Ectodermal cell (in vitro differentiated cells): ENCODE results near the gene WIZ.

Source experiments
- H3K27ac ChIP-seq: 2 replicates; pipeline ENCODE4 v1.7.0; 2013; ENCODE audit warnings: mild to moderate bottlenecking, low read depth, low read length; ENCODE audit not compliant: insufficient read depth, poor library complexity, severe bottlenecking
- H3K27me3 ChIP-seq: 2 replicates; pipeline ENCODE4 v1.7.0; 2013; ENCODE audit warnings: mild to moderate bottlenecking, low read length; ENCODE audit not compliant: insufficient read depth, control insufficient read depth, poor library complexity, severe bottlenecking
- H3K36me3 ChIP-seq: one replicate; pipeline ENCODE4 v1.7.0; 2013; ENCODE audit warnings: low read length; ENCODE audit not compliant: control insufficient read depth, insufficient read depth
- H3K4me1 ChIP-seq: one replicate; pipeline ENCODE4 v1.7.0; 2013; ENCODE audit warnings: low read length; ENCODE audit not compliant: control insufficient read depth, insufficient read depth
- H3K4me3 ChIP-seq: 2 replicates; pipeline ENCODE4 v1.7.0; 2013; ENCODE audit warnings: low read depth, low read length, control low read depth; ENCODE audit not compliant: insufficient read depth
- H3K9me3 ChIP-seq: 2 replicates; pipeline ENCODE4 v1.7.0; 2013; ENCODE audit warnings: mild to moderate bottlenecking, low read length, moderate library complexity; ENCODE audit not compliant: control insufficient read depth
- WGBS, 2 experiments: methylation state at CpG; one replicate each; pipeline ENCODE4 v1.1.7; 2013; ENCODE audit warnings: missing lambda C conversion rate in 2 of 2; 5-methylcytosine and 5-hydroxymethylcytosine counted together

Gene WIZ

DNA sequence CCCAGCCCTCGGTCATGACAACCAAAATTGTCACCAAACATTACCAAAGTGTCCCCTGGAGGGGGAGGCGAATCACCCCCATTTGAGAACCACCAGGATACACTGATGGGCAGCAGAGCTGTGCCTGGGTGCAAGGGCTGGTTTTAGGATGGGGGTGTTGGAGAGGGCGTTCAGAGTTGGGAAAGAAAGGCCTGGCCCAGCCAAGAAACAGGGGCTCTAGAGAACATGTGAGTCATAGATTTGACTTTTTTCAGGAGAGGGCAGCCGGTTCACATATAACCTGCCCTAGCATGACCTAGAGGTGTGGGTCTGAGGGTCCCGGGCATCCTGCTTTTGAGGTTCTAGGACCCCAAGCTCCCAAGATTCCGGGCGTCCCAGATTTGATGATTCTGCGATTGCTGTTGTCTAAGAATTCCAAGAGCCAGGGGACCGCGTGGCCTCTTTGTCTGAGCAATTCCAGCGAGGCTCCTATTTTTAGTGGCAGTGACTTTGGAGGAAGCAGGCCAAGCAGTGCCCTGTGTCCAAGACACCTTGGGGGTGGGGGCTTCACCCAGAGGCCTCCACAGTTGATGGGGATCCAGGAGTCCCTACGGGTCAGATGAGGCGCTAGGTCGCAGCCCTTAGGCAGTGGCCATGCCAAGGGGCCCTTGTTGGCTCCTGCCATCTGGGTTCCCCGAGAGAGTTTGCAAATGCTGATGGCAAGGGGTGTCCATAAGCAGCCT, 5.1 kb downstream of the WIZ start:
- Histone ChIP-seq H3K4me3 (no peak overlapping the region), H3K27ac (no peak overlapping the region), H3K4me1 (no peaks in the 10 kb centered on the region), H3K9me3 (no peaks in the 10 kb centered on the region), H3K27me3 (no peaks in the 10 kb centered on the region), H3K36me3 (no peaks in the 10 kb centered on the region)
- WGBS, 2 experiments = 94 to 95% methylated on average over 15 of the region's 15 CpGs

DNA sequence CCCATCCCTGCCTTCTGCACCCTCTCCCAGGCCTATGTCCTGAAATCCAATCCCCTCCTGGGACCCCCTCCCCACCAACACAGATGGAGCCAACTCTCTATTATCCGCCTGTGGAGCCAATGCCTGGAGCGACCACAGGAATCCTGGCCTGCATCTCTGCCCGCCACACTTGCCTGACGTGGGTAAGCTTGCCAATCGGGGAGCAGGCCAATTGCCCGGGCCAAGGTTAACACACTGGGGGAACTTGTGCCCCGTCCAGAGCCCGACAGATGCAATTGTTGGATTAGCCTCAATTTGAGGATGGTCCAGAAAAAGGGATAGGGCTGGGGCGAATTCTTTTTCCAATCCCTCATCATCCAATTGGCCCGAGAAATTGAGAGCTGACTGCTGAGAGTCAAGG, 5.9 kb downstream of the WIZ start:
- H3K9me3 ChIP-seq = no peaks in the 10 kb centered on the region
- H3K27ac ChIP-seq = no peak overlapping the region
- no peaks in the 10 kb centered on the region for H3K27me3 ChIP-seq
- H3K36me3 ChIP-seq = no peaks in the 10 kb centered on the region
- WGBS, 2 experiments = 90% methylated on average over 10 of the region's 10 CpGs
- no peak overlapping the region for H3K4me3 ChIP-seq
- peaks cover 8% of the 10 kb centered on the region for H3K4me1 ChIP-seq

DNA sequence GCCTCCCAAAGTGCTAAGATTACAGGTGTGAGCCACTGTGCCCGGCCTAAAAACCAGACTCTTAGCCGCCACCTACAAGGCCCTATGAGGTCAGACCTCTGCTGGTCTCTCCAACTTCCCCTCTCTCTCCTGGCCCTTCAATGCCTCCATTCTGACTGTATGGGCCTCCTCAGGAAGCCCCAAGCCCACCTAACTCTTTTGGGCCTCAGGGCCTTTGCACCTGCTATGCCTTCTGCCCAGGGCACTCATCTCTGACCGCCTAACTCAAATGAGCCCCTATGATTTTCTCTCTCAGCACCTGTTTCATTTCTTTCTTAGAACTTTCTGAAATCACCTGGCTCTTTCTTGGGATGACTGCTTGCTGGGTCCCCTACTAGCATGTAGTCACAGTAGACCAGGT, 6.4 kb downstream of the WIZ start:
- Histone ChIP-seq H3K4me1 (peaks cover 8% of the 10 kb centered on the region), H3K9me3 (no peaks in the 10 kb centered on the region), H3K27ac (no peak overlapping the region), H3K27me3 (no peaks in the 10 kb centered on the region), H3K4me3 (no peak overlapping the region), H3K36me3 (no peaks in the 10 kb centered on the region)
- WGBS, 2 experiments = 88 to 95% methylated on average over 3 of the region's 3 CpGs

DNA sequence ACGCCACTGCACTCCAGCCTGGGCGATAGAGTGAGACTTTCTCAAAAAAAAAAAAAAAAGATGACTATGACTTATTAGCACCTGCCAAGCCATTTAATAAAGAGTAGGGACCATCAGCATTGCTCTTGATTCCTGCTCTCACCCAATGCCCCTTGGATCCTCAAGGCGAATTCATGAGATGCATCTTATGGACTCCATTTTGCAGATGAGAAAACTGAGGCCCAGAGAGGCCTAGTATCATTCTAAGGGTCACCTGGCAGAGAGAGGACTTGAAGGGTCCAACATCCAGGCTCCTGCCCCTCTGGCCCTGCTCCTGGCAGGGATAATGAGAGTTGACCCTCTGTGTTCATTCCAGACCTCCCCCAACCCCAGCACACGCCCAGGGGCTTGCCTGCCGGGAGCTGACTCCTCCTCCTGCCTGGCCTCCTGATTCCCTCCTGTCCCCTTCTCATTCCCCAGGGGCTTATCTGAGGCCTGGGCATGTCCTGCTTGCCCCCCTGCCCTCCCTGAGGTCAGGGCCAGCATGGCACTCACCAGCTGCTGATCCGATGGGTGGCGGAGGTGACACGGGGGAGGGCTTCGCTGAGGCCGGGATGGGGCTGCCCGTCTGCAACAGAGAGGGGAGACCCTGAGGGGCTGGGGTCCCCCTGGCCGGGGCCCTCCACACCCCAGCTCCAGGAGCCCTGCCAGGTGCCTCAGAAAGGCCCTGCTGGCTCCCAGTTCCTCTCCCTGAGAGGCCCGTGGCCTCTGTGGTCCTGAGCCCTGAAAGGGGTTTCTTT, 7.4 kb downstream of the WIZ start:
- Histone ChIP-seq H3K4me3 (no peak overlapping the region), H3K27me3 (no peaks in the 10 kb centered on the region), H3K9me3 (no peaks in the 10 kb centered on the region), H3K4me1 (peaks cover 8% of the 10 kb centered on the region), H3K27ac (no peak overlapping the region), H3K36me3 (no peaks in the 10 kb centered on the region)
- 83 to 87% methylated on average over 13 of the region's 13 CpGs for WGBS, 2 experiments

DNA sequence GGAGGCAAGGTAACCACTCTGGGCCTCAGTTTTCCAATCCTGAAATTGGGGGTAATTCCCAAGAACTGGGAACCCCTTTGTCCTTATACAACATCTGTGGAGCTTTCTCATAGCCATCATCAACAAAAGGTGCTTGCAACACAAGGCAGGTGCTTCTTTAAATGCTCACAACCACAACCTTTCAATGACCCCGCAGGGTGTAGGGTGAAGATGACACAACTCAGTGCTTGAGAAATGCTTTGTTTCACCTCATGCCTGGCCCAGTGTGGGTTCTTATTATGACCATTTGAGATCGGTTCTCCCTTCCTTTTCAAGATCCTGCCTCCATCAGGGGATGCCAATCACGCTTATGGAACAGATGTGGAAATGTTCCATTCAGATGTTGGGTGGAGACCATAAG, 8.4 kb downstream of the WIZ start:
- 89 to 92% methylated on average over 3 of the region's 3 CpGs for WGBS, 2 experiments
- Histone ChIP-seq H3K27me3 (no peaks in the 10 kb centered on the region), H3K9me3 (no peaks in the 10 kb centered on the region), H3K36me3 (no peaks in the 10 kb centered on the region), H3K4me1 (peaks cover 8% of the 10 kb centered on the region), H3K27ac (no peak overlapping the region), H3K4me3 (no peak overlapping the region)

DNA sequence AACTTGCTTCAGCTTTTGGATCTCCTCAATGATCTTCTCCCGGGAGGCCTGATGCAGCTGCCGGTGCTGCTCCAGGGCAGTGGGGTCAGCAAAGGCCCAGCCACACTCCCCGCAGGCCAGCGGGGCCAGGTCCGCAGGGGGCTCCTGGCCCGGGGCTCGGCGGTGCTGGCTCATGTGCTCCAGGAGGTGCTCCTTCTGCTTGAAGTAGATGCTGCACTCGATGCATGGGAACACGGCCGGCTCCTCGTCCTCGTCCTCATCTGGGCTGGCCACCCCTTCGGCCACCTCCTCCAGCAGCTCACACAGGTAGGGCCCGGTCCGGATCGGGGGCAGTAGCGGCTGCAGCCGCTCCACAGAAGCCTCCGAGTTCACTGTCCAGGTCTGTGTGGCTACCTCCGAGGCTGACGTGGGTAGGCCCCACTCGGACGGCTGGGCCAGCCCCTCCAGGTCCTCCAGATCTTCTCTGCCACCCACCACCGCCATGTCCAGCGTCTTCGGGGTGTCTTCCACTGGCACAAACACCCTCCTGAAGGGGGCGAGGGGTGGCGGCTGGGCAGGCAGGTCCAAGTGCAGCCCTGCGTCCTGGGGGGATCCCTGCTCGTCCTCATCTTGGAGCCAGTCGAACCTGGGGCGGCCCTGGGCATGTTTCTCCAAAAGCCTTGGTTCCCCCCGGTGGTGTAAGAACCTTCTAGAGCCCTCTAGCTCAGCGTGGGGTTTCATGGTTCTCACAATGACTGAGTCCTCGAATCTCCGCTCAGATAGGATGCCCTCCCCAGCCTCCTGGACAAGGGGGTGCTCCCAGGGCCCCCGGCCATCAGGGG, 9.7 kb downstream of the WIZ start:
- no peak overlapping the region for H3K4me3 ChIP-seq
- no peak overlapping the region for H3K27ac ChIP-seq
- H3K27me3 ChIP-seq = no peaks in the 10 kb centered on the region
- 94% methylated on average over 38 of the region's 38 CpGs for whole genome bisulfite sequencing, 2 experiments
- no peaks in the 10 kb centered on the region for H3K36me3 ChIP-seq
- H3K4me1 ChIP-seq = peaks cover 8% of the 10 kb centered on the region
- H3K9me3 ChIP-seq = no peaks in the 10 kb centered on the region

DNA sequence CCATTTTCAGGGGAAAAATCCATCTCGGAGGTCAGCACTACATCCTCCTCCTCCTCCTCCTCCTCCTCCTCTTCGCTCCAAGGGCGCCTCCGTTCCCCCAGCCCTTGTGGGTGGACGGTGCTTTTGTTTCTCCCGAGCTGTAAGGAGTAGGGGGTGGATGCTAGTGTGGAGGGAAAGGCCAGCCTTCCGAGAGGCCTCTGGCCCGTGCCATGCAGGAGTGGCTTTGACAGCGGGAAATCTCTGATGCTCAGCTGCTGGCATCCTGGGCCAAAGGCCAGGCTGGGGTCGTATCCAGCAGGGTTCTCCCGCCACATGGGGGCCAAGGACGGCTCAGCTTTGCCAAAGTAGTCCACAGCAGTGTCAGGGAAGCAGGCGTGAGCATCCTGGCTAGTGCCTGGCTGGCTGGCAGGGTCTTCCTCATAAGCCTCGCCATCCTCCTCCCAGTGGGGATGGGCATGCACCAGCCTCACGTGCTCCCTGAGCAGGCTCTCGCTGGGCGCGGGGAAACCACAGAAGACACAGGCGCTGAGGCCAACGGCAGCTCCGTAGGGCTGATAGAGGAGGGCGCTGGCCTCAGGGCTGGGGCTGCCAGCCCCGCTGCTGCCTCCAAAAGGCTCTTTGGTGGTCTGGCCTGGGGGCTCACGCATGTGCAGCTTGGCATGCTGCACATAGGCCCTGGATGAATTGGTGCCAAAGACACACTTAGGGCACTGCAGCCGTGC, 10.5 kb downstream of the WIZ start:
- no peak overlapping the region for H3K4me3 ChIP-seq
- WGBS, 2 experiments = 86 to 88% methylated on average over 24 to 25 of the region's 25 CpGs
- no peaks in the 10 kb centered on the region for H3K27me3 ChIP-seq
- H3K27ac ChIP-seq = no peak overlapping the region
- peaks cover 8% of the 10 kb centered on the region for H3K4me1 ChIP-seq
- no peaks in the 10 kb centered on the region for H3K36me3 ChIP-seq
- H3K9me3 ChIP-seq = no peaks in the 10 kb centered on the region

DNA sequence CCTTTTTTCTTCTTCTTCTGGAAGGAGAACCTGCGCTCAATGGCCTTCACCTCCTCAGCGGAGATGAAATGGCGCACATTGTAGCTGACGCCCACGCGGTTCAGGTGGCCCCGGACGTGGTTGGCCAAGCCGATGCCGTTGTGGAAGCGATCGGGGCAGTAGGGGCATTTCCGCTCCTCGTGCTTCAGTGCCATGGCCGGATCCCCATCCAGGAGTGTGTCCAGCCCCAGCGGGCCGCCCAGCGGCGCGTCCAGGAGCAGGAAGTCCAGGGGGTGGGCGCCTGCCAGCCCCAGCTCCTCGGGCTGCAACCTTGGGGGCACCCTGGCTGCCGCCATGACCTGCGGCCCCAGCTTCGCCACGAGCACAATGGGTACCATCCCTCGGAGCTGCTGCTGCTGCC, 11.2 kb downstream of the WIZ start:
- H3K9me3 ChIP-seq = no peaks in the 10 kb centered on the region
- H3K27me3 ChIP-seq = no peaks in the 10 kb centered on the region
- WGBS, 2 experiments = 93 to 94% methylated on average over 27 of the region's 27 CpGs
- peaks cover 8% of the 10 kb centered on the region for H3K4me1 ChIP-seq
- H3K27ac ChIP-seq = no peak overlapping the region
- H3K4me3 ChIP-seq = no peak overlapping the region
- H3K36me3 ChIP-seq = no peaks in the 10 kb centered on the region

DNA sequence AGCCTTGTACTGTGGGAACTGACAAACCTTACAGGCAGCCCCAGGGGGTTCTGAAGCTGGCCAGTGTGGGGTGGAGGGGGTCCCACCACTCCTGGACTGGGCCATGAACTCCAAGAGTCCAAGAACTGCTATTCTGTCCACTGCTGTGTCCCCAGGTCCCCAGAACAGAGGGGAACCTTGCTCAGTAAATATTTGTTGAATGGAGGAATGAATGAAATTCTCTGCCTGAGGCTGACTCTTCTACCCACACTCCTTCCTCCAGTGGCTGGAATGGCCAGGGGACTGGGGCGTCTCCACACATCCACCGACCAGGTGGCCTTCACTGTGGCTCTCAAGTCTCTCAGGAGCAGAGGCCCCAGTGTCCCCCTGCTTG, 11.6 kb downstream of the WIZ start:
- H3K27me3 ChIP-seq = no peaks in the 10 kb centered on the region
- no peak overlapping the region for H3K27ac ChIP-seq
- no peaks in the 10 kb centered on the region for H3K36me3 ChIP-seq
- no peaks in the 10 kb centered on the region for H3K9me3 ChIP-seq
- peaks cover 8% of the 10 kb centered on the region for H3K4me1 ChIP-seq
- 88 to 98% methylated on average over 2 of the region's 2 CpGs for WGBS, 2 experiments
- no peak overlapping the region for H3K4me3 ChIP-seq
